DLD1 (cell line): ENCODE measurements around the gene VPS11.
"Not testable (repeated sequence)": the region's sequence is repeated elsewhere in the genome, so short reads cannot be mapped to it uniquely, and the experiment has no call there.

ENCODE experiments used
- in situ Hi-C: cut with HindIII; loops from 2 replicates; pipeline ENCODE4 v1.10.0; 2017; ENCODE audit warnings: low sequenced_read_pairs

The VPS11 gene

GRCh38 chr11:119034813-119035212 is 32.8 kb upstream of the VPS11 start:
- in situ Hi-C loops = no loop called here

- in situ Hi-C loops = no loop called here
Observed at GRCh38 chr11:119038884-119039283, 28.7 kb upstream of the VPS11 start.

- in situ Hi-C loops = not testable (repeated sequence)
Observed at GRCh38 chr11:119039471-119039870, 28.1 kb upstream of the VPS11 start.

GRCh38 chr11:119041821-119042514 is 25.6 kb upstream of the VPS11 start:
- in situ Hi-C loops = no loop called here

GRCh38 chr11:119042927-119043326 is 24.7 kb upstream of the VPS11 start:
- in situ Hi-C loops = no loop called here

- in situ Hi-C loops = no loop called here
Observed at GRCh38 chr11:119044708-119045107, 22.9 kb upstream of the VPS11 start.

GRCh38 chr11:119046489-119046888 is 21.1 kb upstream of the VPS11 start:
- in situ Hi-C loops = no loop called here

GRCh38 chr11:119047205-119047604 is 20.4 kb upstream of the VPS11 start:
- in situ Hi-C loops = no loop called here

GRCh38 chr11:119048644-119049043 is 19.0 kb upstream of the VPS11 start:
- in situ Hi-C loops = no loop called here

- in situ Hi-C loops = no loop called here
Observed at GRCh38 chr11:119049081-119049480, 18.5 kb upstream of the VPS11 start.

- in situ Hi-C loops = no loop called here
Observed at GRCh38 chr11:119051440-119052162, 16.0 kb upstream of the VPS11 start.

- in situ Hi-C loops = no loop called here
Observed at GRCh38 chr11:119052163-119052814, 15.3 kb upstream of the VPS11 start.

- in situ Hi-C loops = no loop called here
Observed at GRCh38 chr11:119054418-119054817, 13.2 kb upstream of the VPS11 start.

GRCh38 chr11:119055901-119056300 is 11.7 kb upstream of the VPS11 start:
- in situ Hi-C loops = no loop called here

- in situ Hi-C loops = no loop called here
Observed at GRCh38 chr11:119056421-119056999, 11.1 kb upstream of the VPS11 start.

- in situ Hi-C loops = no loop called here
Observed at GRCh38 chr11:119057000-119057769, 10.4 kb upstream of the VPS11 start, which contains the start of gene HYOU1. HYOU1 (minus strand) TSS chr11:119057205; CDS start chr11:119056160, 1,045 bp downstream.

- in situ Hi-C loops = not testable (repeated sequence)
Observed at GRCh38 chr11:119059128-119059527, 8.5 kb upstream of the VPS11 start.

- in situ Hi-C loops = no loop called here
Observed at GRCh38 chr11:119061256-119061655, 6.4 kb upstream of the VPS11 start.

- in situ Hi-C loops = no loop called here
Observed at GRCh38 chr11:119062779-119063178, 4.8 kb upstream of the VPS11 start.

GRCh38 chr11:119065369-119065768 is 2.2 kb upstream of the VPS11 start:
- in situ Hi-C loops = no loop called here

- in situ Hi-C loops = no loop called here
Observed at GRCh38 chr11:119077839-119078238, 10.2 kb downstream of the VPS11 start.
